Prostate gland (tissue), 2 donors: ENCODE measurements around the gene SYT2.

Source experiments
- CTCF ChIP-seq, 4 experiments: fragments of 200-600 bp in 2 of 4; fragments of 450-650 bp in 2 of 4; sonication (generic) in 2 of 4; IDR thresholded peaks; 1 replicate in 3 of 4; 2 replicates in 1 of 4; pipeline ENCODE4 v1.5.1; 2016 to 2019; ENCODE audit warnings: antibody characterized with exemption in 4 of 4, mild to moderate bottlenecking in 2 of 4, moderate library complexity in 2 of 4
- POLR2A ChIP-seq: fragments of 450-650 bp; IDR thresholded peaks from one replicate; pipeline ENCODE4 v1.6.1; 2016; ENCODE audit warnings: antibody characterized with exemption, mild to moderate bottlenecking

DNA sequence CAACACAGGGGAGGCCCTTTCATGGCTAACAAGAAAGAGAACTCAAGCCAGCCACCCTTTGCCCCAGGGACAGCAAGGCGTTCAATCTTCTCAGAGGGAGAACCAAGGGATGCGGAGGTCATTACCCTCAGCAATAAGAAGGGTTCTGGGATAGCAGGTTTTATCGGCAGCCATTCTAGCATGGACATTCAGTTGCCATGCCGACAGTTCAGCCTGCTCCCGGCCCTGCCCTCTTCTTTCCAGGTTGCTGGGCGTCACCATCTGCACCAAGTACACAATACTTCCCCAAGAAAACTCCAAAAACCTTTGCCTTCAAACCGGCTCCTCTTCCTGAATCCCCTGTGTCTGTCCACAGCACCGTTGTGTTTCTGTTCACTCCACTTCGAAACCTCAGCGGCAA is 47.1 kb downstream of the SYT2 start:
- TF ChIP-seq CTCF (IDR thresholded peaks at IDR 0.05) = no peak
- no peak for TF ChIP-seq POLR2A
